HG02852 (cell line): ENCODE measurements around the gene ATP5F1B.
"Not testable (repeated sequence)": the region's sequence is repeated elsewhere in the genome, so short reads cannot be mapped to it uniquely, and the experiment has no call there.

ENCODE experiments used
- ATAC-seq: cut with Tn5 transposase; IDR thresholded peaks from one replicate; pipeline ENCODE4 v1.9.1; 2021; ENCODE audit warnings: mild to moderate bottlenecking, moderate library complexity; ENCODE audit not compliant: unreplicated experiment

ATP5F1B gene

GRCh38 chr12:56648023-56648422, 2.2 kb upstream of the ATP5F1B start:
- ATAC-seq = not testable (repeated sequence)

GRCh38 chr12:56645201-56645716, 525 bp downstream of the ATP5F1B start:
- ATAC-seq = no peak

GRCh38 chr12:56644654-56645053, 1.1 kb downstream of the ATP5F1B start:
- ATAC-seq = no peak

- ATAC-seq = no peak
These were observed 4.6 kb downstream of the ATP5F1B start for GRCh38 chr12:56641219-56641618.

GRCh38 chr12:56637621-56638020, 8.2 kb downstream of the ATP5F1B start:
- no peak for ATAC-seq

- ATAC-seq = peak; percentile 47
These were observed 8.9 kb downstream of the ATP5F1B start for GRCh38 chr12:56636675-56637540.

- peak; percentile 44 for ATAC-seq
These were observed 9.7 kb downstream of the ATP5F1B start for GRCh38 chr12:56635806-56636674.

- ATAC-seq = no peak
These were observed 10.7 kb downstream of the ATP5F1B start for GRCh38 chr12:56634837-56635791.

- no peak for ATAC-seq
These were observed 11.4 kb downstream of the ATP5F1B start for GRCh38 chr12:56634242-56634836.

GRCh38 chr12:56633468-56634241, 12.1 kb downstream of the ATP5F1B start:
- no peak for ATAC-seq

GRCh38 chr12:56632701-56633467, 12.9 kb downstream of the ATP5F1B start:
- no peak for ATAC-seq

GRCh38 chr12:56631790-56632700, 13.7 kb downstream of the ATP5F1B start:
- peak; percentile 18 for ATAC-seq

- ATAC-seq = peak; percentile 59
These were observed 15.6 kb downstream of the ATP5F1B start, which contains the start of gene BAZ2A for GRCh38 chr12:56630180-56630632. BAZ2A (minus strand) TSS chr12:56630326; CDS start chr12:56617530, 12,796 bp downstream.

GRCh38 chr12:56629459-56630179, 16.2 kb downstream of the ATP5F1B start:
- peak; percentile 2 for ATAC-seq

GRCh38 chr12:56628671-56629458, 16.9 kb downstream of the ATP5F1B start:
- ATAC-seq = no peak

- no peak for ATAC-seq
These were observed 19.1 kb downstream of the ATP5F1B start for GRCh38 chr12:56626701-56627100.
